Endometrial microvascular endothelial cells (primary cell): ENCODE results near the gene PAX5. TPM values are rescaled to one million over a fixed set of nuclear protein-coding genes. Genes with fewer than 3 reads are reported as not detected.

Experiments used
- in situ Hi-C: cut with HindIII; loops from 2 replicates; pipeline ENCODE4 v1.10.0; 2017; ENCODE audit warnings: low sequenced_read_pairs, low pct_unique_long_range_greater_than_20kb; ENCODE audit errors: inconsistent ontology term
- total RNA-seq: library from RNA; depleted of rRNA; stranded (reverse); fragments of >200 nt; gene quantifications from one replicate; pipeline ENCODE4 v1.2.3, GENCODE V29; 2015; ENCODE audit errors: inconsistent ontology term

The PAX5 gene
- total RNA-seq, 1 donor from 2014 or later: not detected

GRCh38 chr9:36993933-36994764, 39.9 kb downstream of the PAX5 start:
- in situ Hi-C loops: no loop called here

- in situ Hi-C loops: no loop called here
These were observed 41.4 kb downstream of the PAX5 start for GRCh38 chr9:36992501-36993316.

- in situ Hi-C loops: no loop called here
These were observed 42.4 kb downstream of the PAX5 start for GRCh38 chr9:36991516-36992134.

GRCh38 chr9:36988848-36989247, 45.2 kb downstream of the PAX5 start:
- in situ Hi-C loops: no loop called here

- in situ Hi-C loops: no loop called here
These were observed 46.2 kb downstream of the PAX5 start for GRCh38 chr9:36987891-36988290.

DNA sequence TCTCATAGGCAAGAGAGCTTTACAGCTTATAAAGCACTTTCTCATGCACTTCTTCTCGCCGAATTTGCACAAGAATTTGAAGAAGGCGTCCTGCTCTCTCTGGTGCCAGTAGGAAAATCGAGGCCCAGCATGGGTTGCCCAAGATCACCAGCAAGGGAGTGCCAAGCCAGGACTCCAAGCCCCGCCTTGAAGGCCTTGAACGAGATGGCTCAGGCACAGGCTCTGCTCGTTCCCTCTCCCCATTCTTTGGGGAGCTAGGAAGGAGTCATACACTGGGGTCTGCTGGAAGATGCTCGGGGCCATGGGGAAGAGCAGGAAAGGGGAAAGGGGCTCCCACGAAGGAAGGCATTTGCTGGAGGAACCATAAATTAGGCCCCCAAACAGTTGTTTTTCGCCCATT, 46.7 kb downstream of the PAX5 start:
- in situ Hi-C loops: no loop called here

GRCh38 chr9:36986468-36987408, 47.3 kb downstream of the PAX5 start:
- in situ Hi-C loops: no loop called here

GRCh38 chr9:36985769-36986467, 48.1 kb downstream of the PAX5 start:
- in situ Hi-C loops: no loop called here

GRCh38 chr9:36985061-36985768, 48.9 kb downstream of the PAX5 start:
- in situ Hi-C loops: no loop called here

DNA sequence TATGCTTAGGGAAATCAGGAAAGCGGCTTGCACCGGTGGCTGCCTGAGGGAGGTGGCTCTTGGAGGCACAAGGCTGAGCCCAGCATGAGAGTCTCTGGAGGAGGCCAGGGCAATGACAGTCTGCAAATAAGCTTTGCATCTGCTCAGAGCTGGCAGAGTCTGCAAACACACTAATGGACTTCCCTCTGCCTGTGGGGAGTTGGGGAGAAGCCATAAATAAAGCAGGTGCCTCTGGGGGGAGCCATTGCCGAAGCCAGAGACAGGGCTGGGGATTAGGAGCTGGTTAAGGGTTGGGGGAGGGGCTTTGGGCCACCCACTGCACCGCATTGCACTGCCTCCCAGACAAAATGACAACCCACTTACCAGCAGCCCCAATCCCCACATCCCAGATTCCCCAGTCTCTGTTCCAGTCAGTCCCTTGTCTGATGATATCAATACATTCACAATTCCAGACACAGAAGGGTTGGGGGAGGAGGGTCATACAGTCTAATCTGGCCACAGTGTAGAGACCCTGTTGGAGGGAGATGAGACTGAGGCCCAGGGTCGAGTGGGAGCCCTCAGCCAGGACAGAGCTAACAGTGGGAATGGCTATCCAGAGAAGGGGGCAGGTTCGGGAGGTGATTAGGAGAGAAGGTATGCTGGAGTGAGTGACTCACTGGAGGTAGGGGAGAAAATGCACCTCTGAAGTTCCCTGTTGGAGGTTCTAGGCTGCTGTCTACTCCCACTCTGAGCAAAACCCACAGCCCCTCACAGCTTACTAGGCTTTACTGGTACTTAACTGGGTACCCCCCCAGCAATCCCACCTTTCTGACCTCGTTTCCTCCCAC, 53.7 kb downstream of the PAX5 start:
- in situ Hi-C loops: no loop called here

DNA sequence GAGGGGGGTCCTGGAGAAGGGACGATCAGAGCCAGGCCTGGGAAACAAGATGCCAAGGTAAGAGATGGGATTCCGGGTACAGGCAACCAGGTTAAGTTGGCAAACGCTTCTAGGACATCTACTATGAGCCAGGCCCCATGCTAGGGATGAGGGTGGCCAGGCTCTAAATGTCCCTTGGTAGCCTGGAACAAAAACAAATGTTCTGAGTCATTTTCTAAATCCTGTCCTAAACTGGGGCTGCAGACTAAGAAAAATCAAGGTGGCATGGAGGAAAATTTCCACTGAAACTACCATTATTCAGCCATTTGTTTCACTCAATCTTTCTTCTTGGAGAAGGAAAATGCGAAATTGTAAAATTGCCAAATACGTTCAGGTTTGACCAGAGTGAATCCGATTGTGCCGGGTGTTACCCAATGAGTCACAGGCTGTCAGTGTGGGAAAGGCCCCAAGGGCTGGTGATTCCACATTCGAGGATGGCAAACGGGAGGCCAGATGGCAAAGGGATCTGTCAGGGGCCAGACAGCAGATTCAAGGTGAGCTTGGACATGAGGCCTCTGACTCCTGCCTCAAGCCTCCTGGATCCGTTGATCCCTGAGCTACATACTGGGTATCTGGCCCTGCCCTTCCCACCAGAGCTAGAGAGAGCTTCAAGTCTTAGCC, 57.6 kb downstream of the PAX5 start:
- in situ Hi-C loops: no loop called here

GRCh38 chr9:36974731-36975130, 59.3 kb downstream of the PAX5 start:
- in situ Hi-C loops: no loop called here

GRCh38 chr9:36971935-36972488, 62.1 kb downstream of the PAX5 start:
- in situ Hi-C loops: no loop called here

DNA sequence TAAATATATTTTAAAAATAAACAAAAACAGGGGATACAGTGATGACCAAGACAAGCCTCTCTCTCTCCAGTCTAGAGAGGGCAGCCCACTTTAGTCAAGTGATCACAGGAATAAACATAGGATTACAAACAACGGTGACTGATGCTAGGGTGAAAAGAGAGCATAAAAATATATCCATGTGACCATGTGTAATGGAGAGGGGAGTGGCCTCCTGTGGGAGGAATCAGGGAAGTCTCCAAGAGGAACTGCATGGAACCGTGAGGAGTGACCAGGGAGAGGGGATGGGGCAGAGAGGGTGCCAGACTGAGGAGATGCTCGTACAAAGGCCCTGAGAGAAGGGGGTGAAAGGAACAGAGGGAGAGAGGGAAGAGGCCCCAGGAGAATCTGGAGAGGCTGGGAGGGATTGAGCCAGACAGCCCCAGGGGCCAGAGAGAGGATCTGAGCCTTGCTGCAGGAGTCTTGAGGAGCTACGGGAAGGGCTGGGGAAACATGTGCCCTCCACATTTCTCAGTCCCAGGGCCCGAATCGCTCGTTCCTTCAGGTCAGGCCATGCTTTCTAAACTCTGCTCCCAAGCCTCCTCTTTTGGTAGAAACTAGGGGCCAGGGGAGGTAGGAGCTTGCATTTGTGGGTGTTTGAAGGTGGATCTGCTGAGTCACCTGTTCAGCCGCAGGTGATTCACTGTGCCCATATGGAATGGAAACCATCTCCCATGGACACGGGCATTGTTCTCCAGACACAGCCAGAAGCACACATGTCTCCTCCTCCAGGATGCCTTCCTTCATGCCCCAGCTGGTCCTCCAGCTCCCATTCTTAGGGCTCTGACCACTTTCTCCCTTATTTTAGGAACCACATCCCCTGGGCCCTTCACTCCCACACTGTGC, 63.8 kb downstream of the PAX5 start:
- in situ Hi-C loops: no loop called here

GRCh38 chr9:36969216-36969771, 64.8 kb downstream of the PAX5 start:
- in situ Hi-C loops: no loop called here
